Measurements from ENCODE around the gene NEURL3. TPM values are rescaled to one million over a fixed set of nuclear protein-coding genes. Genes with fewer than 3 reads are reported as not detected.
A peak's percentile ranks its signal among the peaks of the same experiment; 100 is the strongest.

The NEURL3 gene
- total and polyA plus RNA-seq, 2 of the 4 experiments (the other 2 are of a cell fraction) = not detected

- H4K5ac ChIP-seq (ENCODE audit: low read depth, low read length) = no peak overlapping the region
- H2BK15ac ChIP-seq (ENCODE audit: low read depth, low read length) = no peak overlapping the region
- CTCF ChIA-PET = no interaction called here
- H2AK5ac ChIP-seq (ENCODE audit: low read depth, low read length) = no peak overlapping the region
- H3K18ac ChIP-seq (ENCODE audit: low read depth, low read length) = no peak overlapping the region
- no peak overlapping the region for H3K4me3 ChIP-seq (ENCODE audit: insufficient read depth, low read depth, low read length)
- H3K56ac ChIP-seq (ENCODE audit: extremely low read depth, insufficient read depth, low read length) = no peak overlapping the region
- no peak overlapping the region for H3K4me2 ChIP-seq (ENCODE audit: low read depth, low read length)
- DNase-seq (no peak), ATAC-seq (ENCODE audit: low read depth) (no peak)
- H4K20me1 ChIP-seq (ENCODE audit: insufficient read depth, low read length) = peaks cover 8% of the 10 kb centered on the region
- no peak overlapping the region for H2AFZ ChIP-seq (replicated peaks; ENCODE audit: low read length, poor library complexity)
- no peak overlapping the region for H4K91ac ChIP-seq (ENCODE audit: insufficient read depth, low read depth, low read length)
- no peak overlapping the region for H3K14ac ChIP-seq (replicated peaks; ENCODE audit: low read depth, low read length)
- H4K8ac ChIP-seq (ENCODE audit: low read depth in 2 of 2, low read length in 2 of 2) = no peak overlapping the region
- no peak overlapping the region for H3K27ac ChIP-seq (ENCODE audit: insufficient read depth, low read length)
- H2BK20ac ChIP-seq (ENCODE audit: low read depth, low read length) = no peak overlapping the region
- BruUV-seq (replicated peaks) = no TSS peak
- no peak overlapping the region for H2BK5ac ChIP-seq (ENCODE audit: low read depth, low read length, poor library complexity, severe bottlenecking)
- 100% methylated on average over 2 of the region's 14 CpGs; no CpG with 5 or more reads in 1 of the 2 experiments for WGBS, 2 experiments (ENCODE audit: extremely low coverage in 2 of 2, insufficient read length in 1 of 2)
- peak overlapping the region; percentile 55 for H2AK9ac ChIP-seq (replicated peaks; ENCODE audit: low read depth, low read length, poor library complexity)
- POLR2A ChIA-PET (ENCODE audit: unreplicated experiment) = no interaction called here
- intact Hi-C loops (cut with micrococcal nuclease) = no loop called here
- dilution Hi-C loops (cut with HindIII; ENCODE audit: low sequenced_read_pairs, unreplicated experiment) = no loop called here
- H3K4ac ChIP-seq (ENCODE audit: low read depth, low read length) = no peak overlapping the region
- H3K36me3 ChIP-seq (ENCODE audit: control insufficient read depth, insufficient read depth, low read length) = peaks cover 25% of the 10 kb centered on the region
- peaks cover 5% of the 10 kb centered on the region; the same call in 1 of the 2 replicates for H3K4me1 ChIP-seq (ENCODE audit: control insufficient read depth, insufficient read depth, low read length)
- no peak overlapping the region for H3K9ac ChIP-seq (ENCODE audit: low read depth, low read length)
- H3K23ac ChIP-seq (ENCODE audit: low read depth, low read length) = no peak overlapping the region
- H3K27me3 ChIP-seq (ENCODE audit: control insufficient read depth, insufficient read depth, low read length) = no peaks in the 10 kb centered on the region
- H2BK120ac ChIP-seq (ENCODE audit: low read depth, low read length) = no peak overlapping the region
- no peaks in the 10 kb centered on the region for H3K9me3 ChIP-seq (ENCODE audit: control insufficient read depth, insufficient read depth, low read length)
- in situ Hi-C loops (cut with MboI; ENCODE audit: low sequenced_read_pairs) = no loop called here
- H3K9me1 ChIP-seq (ENCODE audit: insufficient read depth, low read length) = no peaks in the 10 kb centered on the region
- peaks cover 4 to 14% of the 10 kb centered on the region in 2 experiments; a peak in 2 of 4 replicates for H3K79me1 ChIP-seq (ENCODE audit: low read depth in 1 of 2, low read length in 2 of 2)
- TF ChIP-seq ELK1 (IDR thresholded peaks at IDR 0.05; ENCODE audit: borderline replicate concordance, low read depth, low read length) (no peak), RCOR1 (IDR thresholded peaks at IDR 0.05; ENCODE audit: insufficient replicate concordance, low read length) (no peak), MAZ (IDR thresholded peaks at IDR 0.05; ENCODE audit: borderline replicate concordance, low read depth, low read length) (no peak), BHLHE40 (IDR thresholded peaks at IDR 0.05; ENCODE audit: low read depth, low read length) (no peak), CHD1 (IDR thresholded peaks at IDR 0.05; ENCODE audit: low read depth, low read length) (no peak), CEBPB (IDR thresholded peaks at IDR 0.05; ENCODE audit: low read depth, low read length) (no peak), RAD21 (IDR thresholded peaks at IDR 0.05; ENCODE audit: low read length) (no peak), NFE2L2 (IDR thresholded peaks at IDR 0.05; ENCODE audit: low read depth, low read length) (no peak), MXI1 (IDR thresholded peaks at IDR 0.05; ENCODE audit: borderline replicate concordance, low read depth, low read length) (no peak), CTCF (conservative IDR thresholded peaks at IDR 0.05; ENCODE audit: low read depth, low read length) (no peak), FOS (IDR thresholded peaks at IDR 0.05; ENCODE audit: low read depth, low read length) (no peak), POLR2A (IDR thresholded peaks at IDR 0.05; ENCODE audit: low read depth, low read length) (no peak), RFX5 (IDR thresholded peaks at IDR 0.05; ENCODE audit: low read depth, low read length) (no peak), MAFK (IDR thresholded peaks at IDR 0.05; ENCODE audit: low read depth, low read length) (no peak), SMC3 (IDR thresholded peaks at IDR 0.05; ENCODE audit: low read depth, low read length) (no peak)
Measured at GRCh38 chr2:96550787-96551604, 45.8 kb upstream of the NEURL3 start.
